Stimulated activated CD4-positive, alpha-beta T cell treated with anti-CD3 and anti-CD28 coated beads, Interleukin-2, amount 100 ng/mL, for 4 hours (primary cell): ENCODE results near the gene STRADA.

ENCODE experiments used
- DNase-seq: peaks from one replicate; pipeline ENCODE4 v3.0.0-alpha.2; 2020; ENCODE audit warnings: low read depth

STRADA gene

DNA sequence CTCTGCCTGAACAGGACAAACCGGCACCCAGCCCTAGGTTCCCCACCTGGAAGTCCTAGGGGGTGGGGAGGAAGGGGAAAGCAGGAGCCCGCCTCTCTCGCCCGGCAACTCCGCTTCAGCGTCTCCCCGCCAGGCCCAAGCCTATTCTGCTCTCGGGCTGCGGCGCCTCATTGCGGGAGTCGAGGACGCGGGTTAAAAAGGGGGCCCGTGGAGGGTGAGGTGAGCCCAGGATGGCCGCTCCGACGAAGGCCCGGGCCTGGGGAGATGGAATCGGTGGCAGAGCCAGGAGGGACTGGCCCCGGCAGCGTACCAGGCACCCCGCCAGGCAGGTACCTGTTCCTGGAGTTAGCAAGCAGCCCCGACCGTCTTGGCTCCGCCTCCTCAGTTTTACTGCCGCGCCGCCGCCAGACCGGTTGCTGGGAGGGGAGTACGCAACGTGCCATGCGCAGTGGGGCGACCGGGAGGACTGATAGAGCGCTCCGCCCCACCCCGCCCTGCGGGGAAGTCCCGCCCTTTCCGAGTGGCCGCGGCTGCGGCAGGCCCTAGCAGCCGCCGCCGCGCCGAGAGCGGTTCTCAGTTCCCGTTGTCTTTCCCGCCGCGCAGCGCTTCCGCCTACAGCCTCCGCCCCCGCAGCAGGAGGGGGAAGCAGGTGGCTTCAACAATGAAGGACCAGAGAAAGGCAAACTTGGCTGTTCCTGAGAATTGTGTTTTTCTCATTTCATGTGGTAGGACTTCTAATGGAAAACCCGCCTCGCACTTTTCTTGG lies at the start of gene STRADA:
STRADA (minus strand) TSS at position 392 of the 766 bp plus-strand sequence. CDS start 13,430 bp downstream, outside the sequence.
- DNase-seq, result peak; percentile 98

- no peak for DNase-seq
Observed at GRCh38 chr17:63790057-63790456, 48.5 kb upstream of the STRADA start.

DNA sequence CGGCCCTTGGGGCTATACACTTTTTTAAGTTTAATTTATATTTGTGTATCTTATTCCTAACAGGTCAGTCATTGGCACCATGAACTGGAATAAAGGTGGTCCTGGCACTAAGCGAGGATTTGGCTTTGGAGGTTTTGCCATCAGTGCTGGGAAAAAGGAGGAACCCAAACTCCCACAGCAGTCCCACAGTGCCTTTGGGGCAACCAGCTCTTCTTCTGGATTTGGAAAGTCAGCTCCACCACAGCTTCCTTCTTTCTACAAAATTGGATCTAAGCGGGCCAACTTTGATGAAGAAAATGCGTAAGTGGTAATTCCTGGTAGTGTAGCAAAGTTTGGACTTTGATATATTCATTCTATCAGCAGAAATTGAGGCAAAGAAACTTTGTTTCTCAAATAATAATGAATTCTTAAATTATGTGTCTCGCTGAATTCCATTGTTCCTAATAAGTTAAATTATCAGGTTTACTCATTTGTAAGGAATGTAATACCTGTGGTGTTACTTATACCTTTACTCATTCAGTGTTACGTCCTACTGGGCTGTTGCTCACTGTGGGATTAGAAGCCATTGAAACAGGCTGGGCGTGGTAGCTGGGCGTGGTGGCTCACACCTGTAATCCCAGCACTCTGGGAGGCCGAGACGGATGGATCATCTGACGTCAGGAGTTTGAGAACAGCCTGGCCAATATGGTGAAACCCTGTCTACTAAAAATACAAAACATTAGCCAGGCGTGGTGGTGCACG lies 45.5 kb upstream of the STRADA start:
- no peak for DNase-seq

GRCh38 chr17:63786117-63786516 lies 44.5 kb upstream of the STRADA start:
- no peak for DNase-seq

GRCh38 chr17:63785556-63785955 lies 44.0 kb upstream of the STRADA start:
- no peak for DNase-seq

- DNase-seq, result no peak
Observed at GRCh38 chr17:63783522-63783921, 41.9 kb upstream of the STRADA start.

DNA sequence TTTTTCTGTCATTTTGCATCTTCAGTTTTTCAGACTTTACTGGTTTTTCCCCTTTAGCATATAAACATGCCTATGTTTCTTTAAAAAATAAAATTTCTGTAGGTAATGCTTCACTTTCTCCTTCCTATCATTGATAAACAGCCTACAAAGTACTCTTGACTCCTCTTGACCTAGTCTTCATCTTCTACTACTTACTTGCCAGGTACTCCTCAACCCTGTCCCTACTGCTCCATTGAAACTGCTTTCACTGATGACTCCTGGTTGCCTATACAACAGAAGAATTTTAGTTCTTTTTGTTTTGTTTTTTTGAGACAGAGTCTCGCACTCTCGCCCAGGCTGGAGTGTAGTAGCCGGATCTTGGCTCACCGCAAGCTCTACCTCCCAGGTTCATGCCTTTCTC lies 39.3 kb upstream of the STRADA start:
- no peak for DNase-seq

DNA sequence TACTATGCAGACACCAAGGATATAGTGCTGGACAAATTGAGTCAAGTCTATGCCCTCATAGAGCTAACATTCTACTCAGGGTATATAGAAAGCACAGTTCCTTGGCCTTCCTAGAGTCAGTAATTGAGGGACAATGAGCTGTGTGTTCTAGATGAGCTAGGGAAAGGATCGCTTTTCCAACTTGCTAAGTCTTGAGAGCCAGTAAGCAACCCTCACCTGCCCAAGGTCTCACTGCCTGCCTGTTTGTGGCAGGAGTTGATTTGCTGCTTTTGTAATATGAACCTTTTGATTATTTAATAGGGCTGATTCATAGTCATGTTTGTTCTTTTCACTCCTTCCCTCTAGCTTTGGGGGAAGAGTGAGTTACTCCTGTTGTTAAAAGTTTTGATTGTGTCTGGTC lies 38.9 kb upstream of the STRADA start:
- DNase-seq, result no peak

- DNase-seq, result no peak
Observed at GRCh38 chr17:63775420-63775819, 33.8 kb upstream of the STRADA start.

- no peak for DNase-seq
Observed at GRCh38 chr17:63774969-63775265, 33.3 kb upstream of the STRADA start.

DNA sequence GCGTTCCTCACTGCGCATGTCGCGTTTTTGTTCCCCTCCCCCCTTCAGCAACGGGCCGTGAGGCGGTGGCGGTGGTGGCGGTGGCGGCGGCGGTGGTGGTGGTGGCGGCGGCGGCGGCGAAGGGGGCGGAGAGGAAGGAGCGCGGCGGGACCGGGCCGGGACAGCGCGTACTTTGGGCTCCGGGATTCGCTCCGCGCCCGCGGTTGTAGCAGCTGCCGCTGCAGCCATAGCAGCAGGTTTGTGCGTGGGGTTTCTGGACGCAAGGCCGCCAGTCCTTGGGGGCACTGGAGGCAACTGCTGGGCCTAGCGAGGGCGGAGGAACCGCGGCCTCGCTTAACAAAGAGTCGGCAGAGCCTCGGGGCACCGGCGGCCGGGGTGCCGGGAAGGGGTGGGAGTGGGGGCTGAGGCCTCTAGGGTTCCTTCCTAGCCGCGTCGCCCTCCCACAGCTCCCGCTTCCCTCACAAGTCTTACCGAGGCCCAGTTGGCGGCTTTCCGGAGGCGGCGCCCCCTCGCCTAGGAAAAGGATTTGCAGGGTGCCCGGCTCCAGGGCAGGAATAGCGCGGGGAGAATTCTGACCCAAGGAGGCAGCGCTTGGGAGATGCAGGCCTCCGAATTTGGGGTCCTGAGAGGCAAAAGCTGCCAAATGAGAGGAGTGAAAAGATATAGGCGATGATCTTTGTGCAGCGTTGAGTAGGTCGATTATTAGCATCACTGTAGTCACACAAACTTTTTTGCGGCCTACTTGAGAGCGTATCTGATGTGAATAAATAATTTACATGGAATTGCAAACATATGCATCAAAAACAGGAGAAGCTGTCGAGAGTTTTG lies 32.8 kb upstream of the STRADA start, which contains the start of gene DDX42:
DDX42 (plus strand) TSS at position 30 of the 828 bp plus-strand sequence. CDS start 12,880 bp downstream, outside the sequence.
- peak; percentile 21 for DNase-seq

DNA sequence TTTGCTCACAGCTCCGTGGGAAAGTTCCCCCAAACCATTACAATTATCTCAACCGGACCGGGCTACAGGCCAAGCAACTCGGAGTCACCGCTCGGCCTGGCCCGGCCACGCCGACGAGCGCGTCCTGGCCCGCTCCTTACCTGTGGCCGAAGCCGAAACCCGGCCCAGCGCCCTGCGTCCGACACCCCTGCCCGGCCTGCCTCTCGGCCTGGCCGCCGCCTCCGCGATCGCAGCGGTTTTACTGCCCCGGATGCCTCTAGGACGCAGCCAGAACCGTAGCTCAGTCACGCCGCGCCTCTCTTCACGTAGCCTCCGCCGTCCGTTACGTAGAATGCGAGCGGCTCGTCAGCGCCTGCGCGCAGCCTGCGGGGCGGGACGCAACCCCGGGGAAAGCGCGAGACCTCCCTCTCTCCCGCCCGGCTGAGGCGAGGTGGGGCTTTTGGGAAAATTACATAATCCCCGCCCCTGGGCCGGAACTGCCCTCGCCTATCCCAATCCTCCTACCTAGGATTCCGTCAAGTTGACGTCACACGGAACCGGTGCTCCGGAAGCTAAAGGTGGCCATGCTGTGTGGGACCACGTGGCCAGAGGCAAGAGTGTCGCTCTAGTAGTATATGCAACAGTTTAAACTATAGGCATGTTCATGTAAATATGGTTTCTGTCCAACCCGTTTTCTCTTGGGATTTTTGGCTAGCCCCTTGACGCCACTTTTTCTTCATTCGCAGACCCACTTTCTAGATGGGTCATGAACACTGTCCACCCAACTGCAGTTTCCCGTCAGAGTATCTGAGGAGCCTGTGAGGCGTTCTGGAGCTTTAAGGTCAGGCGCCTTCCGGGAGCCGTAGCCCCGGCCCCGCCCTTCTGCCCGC lies 31.9 kb upstream of the STRADA start, which contains the start of gene CCDC47:
CCDC47 (minus strand) TSS at position 326 of the 869 bp plus-strand sequence. CDS start 7,422 bp downstream, outside the sequence.
- peak; percentile 98 for DNase-seq

- DNase-seq, result no peak
Observed at GRCh38 chr17:63772801-63773271, 31.2 kb upstream of the STRADA start.

DNA sequence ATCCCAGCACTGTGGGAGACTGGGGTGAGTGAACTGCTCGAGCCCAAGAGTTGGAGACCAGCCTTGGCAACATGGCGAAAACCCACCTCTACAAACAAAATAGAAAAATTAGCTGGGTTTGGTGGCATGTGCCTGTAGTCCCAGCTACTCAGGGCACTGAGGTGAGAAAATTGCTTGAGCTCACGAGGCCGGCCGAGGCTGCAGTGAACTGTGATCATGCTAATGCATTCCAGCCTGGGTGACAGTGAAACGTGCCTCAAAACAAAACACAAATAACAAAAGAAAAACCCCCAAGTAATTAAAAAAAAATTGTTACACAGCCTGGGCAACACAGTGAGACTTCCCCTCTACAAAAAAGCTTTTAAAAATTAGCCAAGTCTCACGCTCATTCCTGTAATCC lies 26.8 kb upstream of the STRADA start:
- no peak for DNase-seq

DNA sequence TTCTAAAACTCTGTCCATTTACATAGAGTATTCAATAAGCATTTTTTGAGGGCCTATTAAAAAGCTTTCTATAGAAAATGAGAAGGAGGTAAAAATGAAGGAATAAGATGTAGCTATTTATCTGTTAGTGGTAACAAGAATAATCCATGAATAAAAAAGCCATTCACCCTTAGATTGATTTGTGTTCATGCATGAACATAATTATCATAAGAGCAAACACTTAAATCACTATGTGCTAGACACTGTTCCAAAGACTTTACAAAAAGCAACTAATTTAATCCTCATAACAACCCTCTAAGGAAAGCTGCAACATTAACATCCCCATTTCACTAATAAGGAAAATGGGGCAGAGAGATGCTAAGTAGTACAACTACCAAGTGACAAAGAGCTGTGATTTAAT lies 25.2 kb upstream of the STRADA start:
- DNase-seq, result no peak

DNA sequence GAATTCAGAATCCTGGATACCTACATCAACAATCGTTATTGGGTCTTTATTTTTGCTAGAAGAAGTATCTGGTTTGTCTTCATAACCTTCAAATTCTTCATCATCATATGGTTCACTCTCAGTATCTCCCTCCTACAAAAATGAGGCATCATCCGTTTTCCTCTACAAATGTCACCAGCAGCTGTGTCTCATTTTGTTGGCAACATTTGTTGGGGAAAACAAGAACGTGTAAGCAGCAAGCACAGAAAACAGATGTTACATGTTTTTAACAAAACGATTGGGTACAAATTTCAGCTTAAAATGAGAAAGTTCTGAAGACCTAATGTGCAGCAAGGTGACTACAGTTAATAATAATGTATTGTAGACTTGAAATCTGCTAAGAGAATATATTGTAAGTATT lies 23.1 kb upstream of the STRADA start:
- DNase-seq, result no peak

- no peak for DNase-seq
Observed at GRCh38 chr17:63762161-63763078, 20.8 kb upstream of the STRADA start.

- no peak for DNase-seq
Observed at GRCh38 chr17:63760771-63761539, 19.4 kb upstream of the STRADA start.

- DNase-seq, result no peak
Observed at GRCh38 chr17:63758428-63758827, 16.8 kb upstream of the STRADA start.
